Measurements from ENCODE around the gene B4GALT3. TPM values are rescaled to one million over a fixed set of nuclear protein-coding genes. Genes with fewer than 3 reads are reported as not detected.

The B4GALT3 gene
- total and polyA plus RNA-seq, 9 of the 15 experiments (the other 6 are each of a cell fraction or from before 2014, with no cell fraction given), result 31.2 to 103 (median 46.1) TPM

DNA sequence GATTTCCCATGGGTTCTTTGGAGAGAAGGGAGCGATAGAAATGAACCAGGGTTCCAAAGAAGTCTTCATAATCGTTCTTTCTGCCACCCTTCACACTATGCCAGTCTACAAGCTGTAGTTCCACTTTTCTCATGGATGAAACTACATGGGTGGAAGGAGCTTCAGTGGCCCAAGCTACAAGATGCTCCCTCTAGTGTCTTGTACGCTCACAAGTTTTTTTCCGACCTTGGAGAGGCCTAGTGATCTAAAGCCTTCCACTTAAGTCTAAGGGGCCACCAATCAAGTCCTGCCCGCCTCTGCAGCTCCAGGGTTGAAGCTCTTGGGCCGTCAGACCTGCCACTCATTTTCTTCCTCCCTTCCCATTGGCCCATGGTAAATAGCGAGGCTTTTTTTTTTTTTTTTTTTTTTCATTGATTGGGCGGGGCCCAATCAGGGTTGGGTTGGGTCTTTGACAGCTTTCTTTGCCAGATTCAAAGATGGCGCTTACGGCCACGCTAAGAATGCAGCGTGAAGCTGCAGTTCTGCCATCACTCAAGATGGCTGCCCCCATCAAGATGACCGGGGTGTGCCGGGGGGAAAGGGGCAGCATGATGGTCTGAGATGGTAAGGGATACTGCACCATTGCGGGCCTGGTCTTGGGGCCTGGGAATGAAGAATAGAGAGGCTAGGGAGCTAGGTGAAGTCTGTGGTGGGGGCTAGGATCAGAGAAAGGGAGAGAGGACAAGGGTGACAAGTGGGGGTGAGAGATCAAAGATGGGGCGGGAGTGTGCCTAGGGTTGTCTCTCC, 48.4 kb upstream of the B4GALT3 start, which contains the start of gene TOMM40L (continued):
- TF ChIP-seq ZMIZ1 (IDR thresholded peaks at IDR 0.05; ENCODE audit: low read depth in 2 of 2, low read length in 2 of 2) (no peak), ZNF146 (CRISPR knock-in tag; IDR thresholded peaks at IDR 0.05; ENCODE audit: unreplicated experiment) (no peak), TCF3 (CRISPR knock-in tag; IDR thresholded peaks at IDR 0.05) (no peak), ZNF609 (CRISPR knock-in tag; IDR thresholded peaks at IDR 0.05; ENCODE audit: borderline replicate concordance) (no peak), BRF2 (IDR thresholded peaks at IDR 0.05; ENCODE audit: borderline replicate concordance, insufficient read depth, insufficient read length) (no peak), MCM2 (IDR thresholded peaks at IDR 0.05; ENCODE audit: low read depth) (no peak), FOXJ2 (tag; IDR thresholded peaks at IDR 0.05) (no peak), RBM39 (optimal IDR thresholded peaks at IDR 0.05; ENCODE audit: low read depth, low read length) (no peak), HES1 (IDR thresholded peaks at IDR 0.05; ENCODE audit: low read depth) (no peak), POLR2AphosphoS2 (IDR thresholded peaks at IDR 0.05; ENCODE audit: low read length) (no peak), TOE1 (IDR thresholded peaks at IDR 0.05; ENCODE audit: borderline replicate concordance) (no peak), TOE1 (CRISPR knock-in tag; IDR thresholded peaks at IDR 0.05; ENCODE audit: borderline replicate concordance, low read depth) (no peak), SMAD4 (CRISPR knock-in tag; conservative IDR thresholded peaks at IDR 0.05) (no peak), NBN (IDR thresholded peaks at IDR 0.05; ENCODE audit: low read depth) (no peak)

Measured in K562 (cell line).